Measurements from ENCODE around the gene ABHD16B. TPM values are rescaled to one million over a fixed set of nuclear protein-coding genes. Genes with fewer than 3 reads are reported as not detected.
A peak's percentile ranks its signal among the peaks of the same experiment; 100 is the strongest.

The ABHD16B gene
- total RNA-seq, 4 donors from 2014 or later = not detected

GRCh38 chr20:63894358-63895201, 33.3 kb downstream of the ABHD16B start, which contains the start of gene DNAJC5:
TSS of gene DNAJC5 (plus strand) at chr20:63895126. CDS start at chr20:63928346, 33,220 bp downstream.
- DNase-seq = peak; percentile 93 to 98 (median 98)
- Histone ChIP-seq H3K4me3 (peak within 1 kb of the TSS; percentile 58 to 87 (median 64)), H3K9me3 (no peaks in the 10 kb centered on the region), H3K27me3 (no peaks in the 10 kb centered on the region), H3K27ac (peak within 1 kb of the TSS; percentile 75 to 94 (median 84)), H3K4me1 (peaks cover 3 to 64% (median 12%) of the 10 kb centered on the region in 4 donors), H3K36me3 (peaks cover 0 to 22% (median 0%) of the 10 kb centered on the region in 3 donors)
- TF ChIP-seq POLR2A (IDR thresholded peaks at IDR 0.05) = peak; percentile 55 to 72
- TF ChIP-seq CTCF (IDR thresholded peaks at IDR 0.05) = no peak

- Histone ChIP-seq H3K4me3 (peak overlapping the region; percentile 58 to 87 (median 64)), H3K9me3 (no peaks in the 10 kb centered on the region), H3K27ac (peak overlapping the region; percentile 75 to 94 (median 84)), H3K36me3 (peaks cover 0 to 14% (median 0%) of the 10 kb centered on the region in 3 donors), H3K4me1 (peaks cover 0 to 62% (median 12%) of the 10 kb centered on the region in 4 donors), H3K27me3 (no peaks in the 10 kb centered on the region)
- DNase-seq = no peak
- TF ChIP-seq POLR2A (IDR thresholded peaks at IDR 0.05) = no peak
- no peak for TF ChIP-seq CTCF (IDR thresholded peaks at IDR 0.05)
Observed at GRCh38 chr20:63895202-63895951, 34.1 kb downstream of the ABHD16B start.

DNA sequence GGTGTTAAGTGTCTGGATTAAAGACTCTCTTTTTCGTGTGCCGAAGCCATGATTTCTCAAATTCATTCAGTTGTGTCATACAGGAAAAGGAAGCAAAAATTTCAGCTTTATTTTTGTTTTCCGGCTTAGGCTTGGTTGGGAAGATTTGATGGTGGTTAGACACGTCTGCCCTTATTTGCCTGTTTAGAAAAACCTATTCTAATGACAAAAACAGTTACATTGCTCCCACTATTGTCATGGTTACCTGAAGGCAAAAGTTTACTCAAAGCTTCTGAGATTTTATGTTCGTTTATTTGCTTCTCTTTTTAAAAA, 34.6 kb downstream of the ABHD16B start:
- Histone ChIP-seq H3K9me3 (no peaks in the 10 kb centered on the region), H3K27ac (peak overlapping the region; percentile 75 to 94 (median 84)), H3K36me3 (peaks cover 0 to 9% (median 0%) of the 10 kb centered on the region in 3 donors), H3K4me1 (peaks cover 0 to 58% (median 12%) of the 10 kb centered on the region in 4 donors), H3K4me3 (peak overlapping the region; percentile 58 to 87 (median 64)), H3K27me3 (no peaks in the 10 kb centered on the region)
- DNase-seq = no peak
- TF ChIP-seq CTCF (IDR thresholded peaks at IDR 0.05) = no peak
- TF ChIP-seq POLR2A (IDR thresholded peaks at IDR 0.05) = no peak

- peaks cover 3 to 63% (median 12%) of the 10 kb centered on the region in 4 donors for H3K4me1 ChIP-seq
- TF ChIP-seq POLR2A (IDR thresholded peaks at IDR 0.05) (peak; percentile 58 to 59), CTCF (IDR thresholded peaks at IDR 0.05) (no peak)
- H3K36me3 ChIP-seq = peaks cover 0 to 6% (median 0%) of the 10 kb centered on the region in 3 donors
- peak overlapping the region; percentile 75 to 94 (median 84) for H3K27ac ChIP-seq
- no peaks in the 10 kb centered on the region for H3K9me3 ChIP-seq
- peak; percentile 65 to 83 (median 77) for DNase-seq
- H3K4me3 ChIP-seq = peak overlapping the region; percentile 58 to 87 (median 64)
- no peaks in the 10 kb centered on the region for H3K27me3 ChIP-seq
Observed at GRCh38 chr20:63896264-63897105, 35.2 kb downstream of the ABHD16B start.

All from Peyer's patch (tissue), 4 donors.